H9 (cell line): ENCODE results near the gene GDPD2. TPM values are rescaled to one million over a fixed set of nuclear protein-coding genes. Genes with fewer than 3 reads are reported as not detected.

ENCODE experiments used
- DNase-seq: peaks from one replicate; pipeline ENCODE4 v3.0.0-alpha.2; 2017
- H2AFZ ChIP-seq: one replicate; pipeline ENCODE4 v1.6.1; 2013; ENCODE audit warnings: mild to moderate bottlenecking, low read length, control low read depth, moderate library complexity
- H2AK5ac ChIP-seq: 2 replicates; pipeline ENCODE4 v1.6.1; 2013; ENCODE audit warnings: low read length, control low read depth, mixed read lengths; ENCODE audit not compliant: insufficient read length
- H2BK120ac ChIP-seq: one replicate; pipeline ENCODE4 v1.6.1; 2013; ENCODE audit warnings: low read depth, mild to moderate bottlenecking, low read length, control low read depth, inconsistent platforms; ENCODE audit not compliant: poor library complexity, severe bottlenecking
- H2BK12ac ChIP-seq: 2 replicates; pipeline ENCODE4 v1.6.1; 2013; ENCODE audit warnings: low read length, control low read depth, mixed read lengths, low read depth; ENCODE audit not compliant: insufficient read length
- H2BK15ac ChIP-seq: 2 replicates; pipeline ENCODE4 v1.6.1; 2013; ENCODE audit warnings: low read depth, low read length, control low read depth
- H2BK20ac ChIP-seq: one replicate; pipeline ENCODE4 v1.6.1; 2013; ENCODE audit warnings: low read depth, mild to moderate bottlenecking, low read length, control low read depth, inconsistent platforms; ENCODE audit not compliant: poor library complexity, severe bottlenecking
- H2BK5ac ChIP-seq: 2 replicates; pipeline ENCODE4 v1.6.1; 2013; ENCODE audit warnings: low read length, control low read depth, mixed read lengths; ENCODE audit not compliant: insufficient read length
- H3K14ac ChIP-seq: 2 replicates; pipeline ENCODE4 v1.6.1; 2013; ENCODE audit warnings: low read length, control low read depth; ENCODE audit not compliant: insufficient read depth
- H3K18ac ChIP-seq: 2 replicates; pipeline ENCODE4 v1.6.1; 2013; ENCODE audit warnings: low read depth, mild to moderate bottlenecking, mixed read lengths, low read length, control low read depth; ENCODE audit not compliant: insufficient read length
- H3K23ac ChIP-seq: 2 replicates; pipeline ENCODE4 v1.6.1; 2013; ENCODE audit warnings: low read length, control low read depth, mixed read lengths, low read depth; ENCODE audit not compliant: insufficient read length
- H3K23me2 ChIP-seq: 2 replicates; pipeline ENCODE4 v1.6.1; 2013; ENCODE audit warnings: low read depth, mild to moderate bottlenecking, mixed read lengths, low read length, control low read depth; ENCODE audit not compliant: insufficient read length, poor library complexity, severe bottlenecking
- H3K27ac ChIP-seq: 2 replicates; pipeline ENCODE4 v1.5.1; 2013; ENCODE audit warnings: low read length, control low read depth, mixed read lengths, low read depth; ENCODE audit not compliant: insufficient read length
- H3K27me3 ChIP-seq: 2 replicates; pipeline ENCODE4 v1.6.1; 2013; ENCODE audit warnings: low read length, control low read depth, inconsistent platforms; ENCODE audit not compliant: insufficient read depth
- H3K4ac ChIP-seq: 2 replicates; pipeline ENCODE4 v1.6.1; 2013; ENCODE audit warnings: low read depth, mild to moderate bottlenecking, control low read depth, inconsistent platforms, low read length, moderate library complexity
- H3K4me1 ChIP-seq: 2 replicates; pipeline ENCODE4 v1.6.1; 2013; ENCODE audit warnings: low read length, control low read depth, inconsistent platforms; ENCODE audit not compliant: insufficient read depth
- H3K4me2 ChIP-seq: 2 replicates; pipeline ENCODE4 v1.6.1; 2013; ENCODE audit warnings: low read length, control low read depth, mixed read lengths; ENCODE audit not compliant: insufficient read length, insufficient read depth
- H3K56ac ChIP-seq: 2 replicates; pipeline ENCODE4 v1.6.1; 2013; ENCODE audit warnings: low read depth, mild to moderate bottlenecking, mixed read lengths, low read length, control low read depth; ENCODE audit not compliant: insufficient read length
- H3K79me1 ChIP-seq: 2 replicates; pipeline ENCODE4 v1.6.1; 2013; ENCODE audit warnings: low read depth, mild to moderate bottlenecking, moderate library complexity, low read length, control low read depth, inconsistent platforms; ENCODE audit not compliant: insufficient read depth, poor library complexity, severe bottlenecking
- H3K79me2 ChIP-seq: 2 replicates; pipeline ENCODE4 v1.6.1; 2013; ENCODE audit warnings: low read length, control low read depth, inconsistent platforms; ENCODE audit not compliant: insufficient read depth
- H3K9ac ChIP-seq: 2 replicates; pipeline ENCODE4 v1.6.1; 2013; ENCODE audit warnings: low read length, control low read depth, mixed read lengths; ENCODE audit not compliant: insufficient read length; ENCODE audit errors: extremely low read depth
- H3K9me3 ChIP-seq: one replicate; pipeline ENCODE4 v1.6.1; 2013; ENCODE audit warnings: low read depth, low read length, inconsistent platforms; ENCODE audit not compliant: control insufficient read depth
- H3T11ph ChIP-seq: one replicate; pipeline ENCODE4 v1.6.1; 2013; ENCODE audit warnings: mild to moderate bottlenecking, low read length, control low read depth, inconsistent platforms
- H4K20me1 ChIP-seq: one replicate; pipeline ENCODE4 v1.6.1; 2013; ENCODE audit not compliant: control insufficient read depth, insufficient read length, insufficient read depth
- H4K5ac ChIP-seq: 2 replicates; pipeline ENCODE4 v1.6.1; 2013; ENCODE audit warnings: low read depth, mild to moderate bottlenecking, mixed read lengths, low read length, control low read depth; ENCODE audit not compliant: insufficient read length
- H4K8ac ChIP-seq: replicated peaks from 2 replicates; pipeline ENCODE4 v1.6.1; 2013; ENCODE audit warnings: low read length, control low read depth, mixed read lengths, low read depth; ENCODE audit not compliant: insufficient read length
- H4K91ac ChIP-seq: 2 replicates; pipeline ENCODE4 v1.6.1; 2013; ENCODE audit warnings: low read depth, mild to moderate bottlenecking, moderate library complexity, mixed read lengths, low read length, control low read depth; ENCODE audit not compliant: insufficient read length
- H3K27ac Mint-ChIP-seq, 3 experiments: 2 replicates in 2 of 3; 3 replicates in 1 of 3; pipeline ENCODE4 v1.8.0; 2020 to 2021; ENCODE audit warnings: mixed read lengths in 3 of 3, mild to moderate bottlenecking in 1 of 3, moderate library complexity in 1 of 3
- H3K27me3 Mint-ChIP-seq: 2 replicates; pipeline ENCODE4 v1.8.0; 2021; ENCODE audit warnings: low read depth, mild to moderate bottlenecking, moderate library complexity, mixed read lengths
- H3K36me3 Mint-ChIP-seq, 3 experiments: 2 replicates in 2 of 3; 3 replicates in 1 of 3; pipeline ENCODE4 v1.8.0; 2020 to 2021; ENCODE audit warnings: low read depth in 3 of 3, mixed read lengths in 3 of 3; ENCODE audit not compliant: insufficient read depth in 1 of 3
- H3K4me1 Mint-ChIP-seq, 2 experiments: 2 replicates each; pipeline ENCODE4 v1.8.0; 2020; ENCODE audit warnings: mixed read lengths in 2 of 2
- H3K4me3 Mint-ChIP-seq, 2 experiments: 2 replicates in 1 of 2; 3 replicates in 1 of 2; pipeline ENCODE4 v1.8.0; 2020 to 2021; ENCODE audit warnings: mild to moderate bottlenecking in 2 of 2, mixed read lengths in 2 of 2, moderate library complexity in 1 of 2
- H3K9me3 Mint-ChIP-seq, 2 experiments: 2 replicates in 1 of 2; 3 replicates in 1 of 2; pipeline ENCODE4 v1.8.0; 2020; ENCODE audit warnings: mild to moderate bottlenecking in 2 of 2, mixed read lengths in 2 of 2, moderate library complexity in 1 of 2
- CTCF ChIP-seq: fragments of 200-600 bp; sonication (generic); conservative IDR thresholded peaks from 3 replicates; pipeline ENCODE4 v1.8.0; 2021; ENCODE audit warnings: antibody characterized with exemption, mild to moderate bottlenecking
- WGBS: extraction: QIAGEN DNeasy Blood & Tissue Kit; methylation state at CpG from one replicate; pipeline ENCODE4 v1.1.7; 2013; ENCODE audit warnings: missing lambda C conversion rate, low lambda C conversion rate, mixed read lengths; ENCODE audit not compliant: insufficient read length; ENCODE audit errors: extremely low coverage; 5-methylcytosine and 5-hydroxymethylcytosine counted together
- total RNA-seq: library from RNA; stranded (reverse); gene quantifications from 2 replicates; pipeline ENCODE4 v1.2.1, GENCODE V29; 2021

Gene GDPD2
- total RNA-seq, 1 experiment from 2014 or later: 13.9 TPM

- peaks cover 28% of the 10 kb centered on the region for H3K79me2 ChIP-seq
- no CpG with 5 or more reads among the region's 2 CpGs for WGBS
Measured at GRCh38 chrX:70461026-70461425, 37.9 kb downstream of the GDPD2 start.

More at GRCh38 chrX:70461026-70461425, 37.9 kb downstream of the GDPD2 start:
- no peak overlapping the region for H4K91ac ChIP-seq
- H4K8ac ChIP-seq: no peak overlapping the region
- no peak overlapping the region for H4K5ac ChIP-seq
- H3K23me2 ChIP-seq: no peaks in the 10 kb centered on the region
- no peak overlapping the region for H3K18ac ChIP-seq
- H2BK20ac ChIP-seq: no peak overlapping the region
- H3K4me1 Mint-ChIP-seq: peaks cover 16% of the 10 kb centered on the region in 2 experiments
- no peak overlapping the region for H3T11ph ChIP-seq
- peaks cover 20 to 45% (median 44%) of the 10 kb centered on the region in 3 experiments for H3K36me3 Mint-ChIP-seq
- no peaks in the 10 kb centered on the region for H3K27me3 Mint-ChIP-seq
- H3K14ac ChIP-seq: no peak overlapping the region
- H3K27ac Mint-ChIP-seq: 0 out of 7 replicates have a peak overlapping the region, but pooled peaks of 1 of the 3 experiments have one; percentile 26
- H2AK5ac ChIP-seq: no peak overlapping the region
- H2BK12ac ChIP-seq: no peak overlapping the region
- no peak overlapping the region for H2AFZ ChIP-seq
- H3K4ac ChIP-seq: no peak overlapping the region
- no peak overlapping the region for H3K4me3 Mint-ChIP-seq
- H3K27me3 ChIP-seq: no peaks in the 10 kb centered on the region
- no peaks in the 10 kb centered on the region for H3K9me3 ChIP-seq
- no peaks in the 10 kb centered on the region for H4K20me1 ChIP-seq
- H2BK5ac ChIP-seq: no peak overlapping the region
- H2BK120ac ChIP-seq: no peak overlapping the region
- no peaks in the 10 kb centered on the region for H3K4me1 ChIP-seq
- no peak for DNase-seq
- H3K9me3 Mint-ChIP-seq: peaks cover 48 to 53% of the 10 kb centered on the region in 2 experiments
- H3K9ac ChIP-seq: no peak overlapping the region
- H3K79me1 ChIP-seq: no peaks in the 10 kb centered on the region
- no peak overlapping the region for H3K56ac ChIP-seq
- H3K27ac ChIP-seq: no peak overlapping the region
- H2BK15ac ChIP-seq: no peak overlapping the region
- no peak overlapping the region for H3K23ac ChIP-seq
- H3K4me2 ChIP-seq: no peak overlapping the region
- no peak for TF ChIP-seq CTCF
